ENCODE data around the gene KIF1A. TPM values are rescaled to one million over a fixed set of nuclear protein-coding genes. Genes with fewer than 3 reads are reported as not detected.

Gene KIF1A
- total RNA-seq = not detected

GRCh38 chr2:240819858-240820606, at the start of gene KIF1A:
KIF1A (minus strand) TSS chr2:240820219; CDS start chr2:240797752, 22,467 bp downstream.
- no peak for DNase-seq

GRCh38 chr2:240869109-240869955, 49.3 kb upstream of the KIF1A start:
- no peak for DNase-seq

DNA sequence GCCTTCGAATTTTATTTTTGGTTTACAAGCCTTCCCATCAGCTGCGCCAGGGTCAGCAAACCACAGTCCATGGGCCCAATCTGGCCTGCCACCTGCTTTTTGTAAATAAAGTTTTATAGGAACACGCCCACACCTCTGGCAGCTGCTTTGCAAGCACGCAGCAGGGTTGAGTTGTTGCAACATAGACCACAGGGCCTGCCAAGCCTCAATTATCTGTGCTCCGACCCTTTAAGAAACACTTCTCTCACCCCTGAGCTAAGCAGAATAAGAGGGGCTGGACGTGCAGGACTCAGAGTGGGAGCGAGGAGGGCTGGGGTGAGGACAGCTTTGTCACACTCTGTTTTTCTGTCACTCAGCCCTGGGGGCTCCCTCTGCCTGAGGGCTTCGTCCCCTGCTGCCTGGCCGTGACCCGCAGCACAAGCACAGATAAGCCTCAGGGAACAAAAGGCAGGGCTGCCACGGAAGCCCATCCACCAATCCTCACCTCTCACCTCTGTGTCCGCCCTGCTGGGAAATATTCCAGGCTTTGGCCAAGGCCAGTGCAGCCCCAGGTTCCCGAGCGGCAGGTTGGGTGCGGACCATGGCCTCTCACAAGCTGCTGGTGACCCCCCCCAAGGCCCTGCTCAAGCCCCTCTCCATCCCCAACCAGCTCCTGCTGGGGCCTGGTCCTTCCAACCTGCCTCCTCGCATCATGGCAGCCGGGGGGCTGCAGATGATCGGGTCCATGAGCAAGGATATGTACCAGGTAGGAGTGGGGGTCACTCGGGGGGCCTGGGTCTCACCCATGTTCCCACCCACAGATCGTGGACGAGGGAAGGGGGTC, 48.5 kb upstream of the KIF1A start, which contains the start of gene AGXT:
TSS of gene AGXT (plus strand) at position 539 of the 823 bp plus-strand sequence. CDS start at position 581, 42 bp downstream.
- DNase-seq = no peak

GRCh38 chr2:240865391-240865790, 45.4 kb upstream of the KIF1A start:
- no peak for DNase-seq

DNA sequence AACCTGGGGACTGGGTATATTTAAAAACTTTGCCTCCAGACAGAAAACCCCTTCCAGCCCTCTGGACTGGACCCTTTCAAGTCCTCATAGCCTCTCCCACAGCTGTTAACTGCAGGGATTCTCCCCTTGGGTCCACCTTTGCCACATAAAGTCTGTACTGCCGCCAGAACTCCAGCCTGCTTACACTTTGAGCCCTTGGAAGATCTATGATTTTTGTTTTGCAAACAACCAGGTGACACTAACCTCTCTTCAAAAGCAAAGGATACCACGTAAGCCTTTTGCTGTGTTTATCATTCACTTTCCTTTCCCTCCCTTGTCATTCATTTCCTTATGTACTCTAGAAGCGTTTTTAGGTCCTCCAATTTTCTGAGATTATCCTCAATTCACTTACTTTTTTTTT, 44.5 kb upstream of the KIF1A start:
- DNase-seq = no peak

GRCh38 chr2:240861547-240861946, 41.5 kb upstream of the KIF1A start:
- no peak for DNase-seq

DNA sequence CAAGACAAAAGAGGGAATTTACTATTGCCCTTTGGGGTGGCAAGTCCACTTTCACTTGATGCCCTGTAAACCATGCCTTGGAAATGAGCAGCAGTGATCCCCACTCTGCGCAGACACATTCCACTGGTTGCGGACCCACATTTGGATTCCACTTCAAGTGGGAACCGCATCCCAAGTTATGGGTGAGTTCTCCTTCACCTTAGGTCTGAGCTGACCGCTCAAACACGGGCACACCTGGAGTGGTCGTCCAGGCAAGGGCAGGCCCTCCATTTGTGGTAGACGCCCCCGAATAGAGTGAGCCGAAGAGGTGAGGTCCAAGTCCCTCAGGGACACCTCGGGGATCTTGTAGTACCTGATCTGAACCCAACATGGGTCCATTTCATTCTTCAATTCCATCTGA, 38.9 kb upstream of the KIF1A start:
- no peak for DNase-seq

DNA sequence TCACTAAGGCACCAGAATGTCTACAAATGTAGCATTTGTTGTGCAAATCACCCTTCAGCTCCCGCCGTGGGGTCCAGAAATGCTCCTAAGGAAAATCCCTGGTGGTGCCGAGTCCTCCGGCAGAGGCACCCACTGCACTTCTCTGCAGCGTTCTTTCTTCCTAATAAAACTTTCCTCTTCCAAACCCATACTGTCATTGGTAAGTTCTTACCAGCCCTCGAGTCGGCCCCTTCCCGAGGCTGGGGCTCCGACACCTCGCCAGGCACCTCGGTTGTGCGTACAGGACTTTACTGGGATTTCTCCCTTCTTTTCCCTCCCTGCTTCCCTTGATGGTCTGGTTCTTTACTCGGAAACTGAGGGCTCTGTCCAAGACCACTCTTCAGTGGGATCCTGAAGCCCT, 38.3 kb upstream of the KIF1A start:
- no peak for DNase-seq

DNA sequence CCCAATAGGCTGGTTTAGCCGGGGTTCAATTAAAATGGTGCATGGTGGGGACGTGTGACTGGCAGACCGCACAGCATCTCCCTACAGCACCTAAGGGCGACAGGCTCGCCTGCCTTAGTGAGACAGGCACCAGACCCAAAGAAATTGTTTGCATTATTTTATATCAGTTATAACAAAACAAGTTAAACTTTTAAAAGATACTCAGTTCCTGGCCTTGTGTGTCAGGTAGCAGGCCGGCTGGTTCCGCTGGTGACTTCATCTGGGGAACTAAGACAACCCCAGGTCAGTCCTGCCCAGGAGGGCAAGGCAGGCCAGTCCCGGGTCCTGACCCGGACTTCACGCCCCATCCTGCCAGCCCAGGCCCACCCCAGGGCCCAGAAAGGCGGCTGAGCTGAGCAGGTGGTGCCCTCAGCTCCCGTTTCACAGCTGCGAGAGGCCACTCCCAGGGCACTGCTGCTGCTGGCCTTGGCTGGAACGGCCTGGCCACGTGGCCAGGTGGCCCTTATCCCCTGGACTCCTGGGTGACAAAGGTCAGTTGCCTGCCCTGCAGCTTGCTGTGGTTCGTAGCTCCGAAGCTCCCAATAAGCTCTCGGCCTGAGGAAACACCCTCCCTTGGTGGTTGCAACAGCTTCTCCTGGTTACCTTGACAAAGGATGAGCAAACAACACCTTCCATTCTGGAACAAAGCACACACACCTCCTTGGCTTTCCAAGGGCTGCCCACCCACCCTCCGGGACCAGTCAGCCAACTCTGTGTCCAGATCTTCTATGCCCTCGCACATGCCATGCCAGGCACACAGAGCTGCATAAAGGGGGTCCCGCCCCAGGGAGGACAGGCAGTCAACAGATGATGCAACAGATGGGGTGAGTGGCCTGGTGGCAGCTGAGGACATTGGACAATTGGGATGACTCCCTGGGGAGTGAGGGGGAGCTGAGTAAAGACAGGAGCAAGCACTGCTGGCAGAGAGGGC, 37.3 kb upstream of the KIF1A start:
- no peak for DNase-seq

DNA sequence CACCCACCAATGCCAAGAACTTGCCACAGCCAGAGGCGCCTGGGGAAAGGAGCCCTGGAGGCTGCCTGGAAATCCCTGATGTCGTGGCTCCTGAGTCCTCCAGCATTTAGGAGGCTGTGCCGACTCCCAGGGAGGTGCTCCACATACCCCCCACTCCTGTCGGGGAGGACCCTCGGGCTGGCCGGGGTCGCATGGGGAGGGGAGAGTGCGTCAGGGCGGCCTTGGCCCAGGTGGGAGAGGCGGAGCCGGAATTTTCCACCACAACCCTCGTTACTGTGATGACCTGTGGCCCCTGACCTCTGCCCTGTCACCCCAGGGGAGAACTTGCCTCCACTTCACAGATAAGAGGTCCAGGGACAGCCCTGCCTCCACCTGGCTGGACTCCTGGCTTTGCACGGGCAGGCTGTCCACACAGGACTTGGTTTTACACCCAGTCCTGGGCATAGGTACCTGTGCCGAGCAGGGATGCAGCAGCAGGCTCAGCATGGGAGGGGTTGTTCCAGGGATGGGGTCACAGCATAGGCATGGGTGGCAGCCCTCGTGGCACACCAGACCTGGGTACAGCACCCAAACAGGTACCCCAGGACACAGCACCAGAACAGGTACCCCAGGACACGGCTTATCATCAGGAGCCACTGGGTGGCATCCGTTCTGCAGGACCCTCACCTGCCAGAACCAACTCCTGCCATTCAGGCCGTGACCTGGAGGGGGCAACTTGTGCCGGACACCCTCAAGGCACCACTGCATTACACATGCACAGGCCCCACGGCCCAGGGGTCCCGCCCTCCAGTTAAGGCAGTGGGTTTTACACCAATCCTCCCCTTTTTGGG, 36.3 kb upstream of the KIF1A start:
- no peak for DNase-seq

- DNase-seq = no peak
Observed at GRCh38 chr2:240855670-240856069, 35.7 kb upstream of the KIF1A start.

- DNase-seq = no peak
Observed at GRCh38 chr2:240852671-240853314, 32.8 kb upstream of the KIF1A start.

DNA sequence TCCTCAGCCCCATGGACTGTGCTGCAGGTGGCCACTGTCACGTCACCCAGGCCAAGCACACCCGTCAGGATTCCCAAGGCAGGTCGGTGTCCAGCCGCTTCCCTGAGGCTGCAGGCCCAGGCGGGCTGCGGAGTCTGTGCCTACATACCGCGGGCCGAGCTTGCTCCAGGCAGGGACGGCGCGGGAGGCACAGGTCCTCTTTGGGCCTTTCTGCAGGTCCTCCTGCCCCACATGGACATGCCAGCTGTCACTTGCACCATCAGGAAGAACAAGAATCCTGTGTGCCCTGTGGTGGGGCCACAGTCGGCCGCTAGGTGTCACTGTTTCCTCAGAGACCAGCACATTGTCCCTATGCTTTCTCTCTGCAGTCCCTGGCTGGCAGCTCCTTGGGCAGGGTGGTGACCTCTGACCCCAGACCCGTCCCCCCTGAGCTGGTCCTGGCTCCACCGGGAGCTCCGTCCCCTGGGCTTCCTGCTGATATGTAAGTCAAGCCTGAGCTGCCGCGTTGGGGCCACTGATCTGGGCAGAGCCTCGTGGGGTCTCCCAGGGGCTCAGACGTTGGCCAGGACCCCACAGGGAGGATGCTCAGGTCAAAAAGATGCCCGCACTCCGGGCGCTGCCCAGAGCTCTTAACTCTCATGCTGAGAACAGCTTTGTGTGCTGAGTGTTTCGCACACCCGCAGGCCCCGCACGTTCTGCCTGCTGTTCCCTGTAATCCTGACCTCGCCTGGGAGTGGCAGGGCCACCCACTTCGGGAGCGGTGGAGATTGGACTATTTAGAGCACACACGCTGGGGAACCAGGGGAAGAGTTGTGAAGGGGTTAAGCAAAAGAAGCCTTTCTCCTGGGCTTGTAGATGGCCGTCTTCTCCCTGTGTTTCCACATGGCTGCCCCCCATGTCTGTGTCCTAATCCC, 31.3 kb upstream of the KIF1A start:
- DNase-seq = peak; percentile 79

- no peak for DNase-seq
Observed at GRCh38 chr2:240850756-240851077, 30.7 kb upstream of the KIF1A start.

- no peak for DNase-seq
Observed at GRCh38 chr2:240850026-240850425, 30.0 kb upstream of the KIF1A start.

DNA sequence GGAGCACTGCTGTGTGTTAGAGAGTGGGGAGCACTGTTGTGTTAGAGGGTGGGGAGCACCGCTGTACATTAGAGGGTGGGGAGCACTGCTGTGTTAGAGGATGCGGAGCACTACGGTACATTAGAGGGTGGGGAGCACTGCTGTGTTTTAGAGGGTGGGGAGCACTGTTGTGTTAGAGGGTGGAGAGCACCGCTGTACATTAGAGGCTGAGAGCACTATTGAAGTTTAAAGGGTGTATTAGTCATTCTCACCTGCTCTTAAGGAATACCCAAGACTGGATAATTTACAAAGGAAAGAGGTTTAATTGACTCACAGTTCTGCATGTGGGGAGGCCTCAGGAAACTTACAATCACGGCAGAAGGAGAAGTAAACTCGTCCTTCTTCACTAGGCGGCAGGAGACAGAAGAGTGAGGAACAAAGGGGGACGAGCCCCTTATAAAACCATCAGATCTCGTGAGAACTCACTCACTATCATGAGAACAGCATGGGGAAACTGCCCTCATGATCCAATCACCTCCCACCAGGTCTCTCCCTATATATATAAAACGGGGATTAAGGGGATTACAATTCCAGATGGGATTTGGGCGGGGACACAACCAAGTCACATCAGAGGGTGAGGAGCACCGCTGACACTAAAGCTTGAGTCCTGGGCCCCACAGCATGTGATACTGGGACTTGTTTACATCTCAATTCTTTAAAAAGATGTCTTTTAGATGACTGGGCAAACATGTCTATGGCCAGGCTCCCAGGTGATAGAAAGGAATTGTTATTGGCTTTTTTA, 29.1 kb upstream of the KIF1A start:
- DNase-seq = no peak

GRCh38 chr2:240847817-240848216, 27.8 kb upstream of the KIF1A start:
- DNase-seq = no peak

DNA sequence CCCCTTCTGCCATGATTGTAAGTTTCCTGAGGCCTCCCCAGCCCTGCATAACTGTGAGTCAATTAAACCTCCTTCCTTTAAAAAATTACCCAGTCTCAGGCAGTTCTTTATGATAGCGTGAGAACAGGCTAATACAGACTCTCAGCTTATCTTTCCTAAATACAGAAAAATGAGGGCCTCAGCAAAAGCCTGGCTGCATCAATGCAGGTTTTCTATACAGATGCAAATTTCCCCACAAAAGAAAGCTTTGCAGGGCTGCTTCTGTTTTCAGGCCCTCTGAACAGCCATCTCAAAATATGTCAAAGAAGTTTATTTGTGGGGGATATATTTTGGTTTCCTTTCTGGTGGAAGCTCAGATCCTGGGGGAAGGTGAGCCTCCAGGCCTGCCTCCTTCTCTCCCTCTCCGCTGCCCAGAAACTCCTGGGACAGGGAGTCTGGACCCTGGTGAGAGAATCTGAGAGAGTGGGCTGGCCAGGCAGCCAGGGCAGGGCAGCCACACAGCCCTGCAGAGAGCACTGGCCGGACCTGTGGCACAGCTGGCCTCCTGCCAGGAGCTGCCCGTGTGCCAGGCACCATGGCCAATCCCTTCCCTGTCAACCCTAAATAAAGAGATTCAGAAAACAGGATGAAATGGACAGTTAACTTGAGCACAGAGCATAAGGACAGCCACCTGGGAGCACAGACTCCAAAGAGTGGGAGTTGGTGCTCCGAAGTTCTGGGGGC, 27.0 kb upstream of the KIF1A start:
- DNase-seq = no peak

All from effector CD4-positive, alpha-beta T cell (primary cell).